ENCODE results near the gene BAAT.

The BAAT gene

GRCh38 chr9:101369884-101370531 lies 14.8 kb downstream of the BAAT start:
- FAIRE-seq (no peak), DNase-seq (ENCODE audit: insufficient read length, low spot score) (no peak)
- TF ChIP-seq POLR2A (IDR thresholded peaks at IDR 0.05; ENCODE audit: low read depth, low read length) (no peak), TAF1 (IDR thresholded peaks at IDR 0.05; ENCODE audit: low read depth, low read length) (no peak), POU2F2 (IDR thresholded peaks at IDR 0.05; ENCODE audit: low read depth, low read length) (no peak), PAX5 (IDR thresholded peaks at IDR 0.05; ENCODE audit: insufficient read depth, low read length, severe bottlenecking) (no peak), POLR2AphosphoS5 (IDR thresholded peaks at IDR 0.05; ENCODE audit: low read depth, low read length) (no peak), SPI1 (IDR thresholded peaks at IDR 0.05; ENCODE audit: low read depth, low read length) (no peak)

GRCh38 chr9:101369286-101369685 lies 15.5 kb downstream of the BAAT start:
- DNase-seq (ENCODE audit: insufficient read length, low spot score) (no peak), FAIRE-seq (no peak)
- TF ChIP-seq POU2F2 (IDR thresholded peaks at IDR 0.05; ENCODE audit: low read depth, low read length) (no peak), POLR2A (IDR thresholded peaks at IDR 0.05; ENCODE audit: low read depth, low read length) (no peak), SPI1 (IDR thresholded peaks at IDR 0.05; ENCODE audit: low read depth, low read length) (no peak), POLR2AphosphoS5 (IDR thresholded peaks at IDR 0.05; ENCODE audit: low read depth, low read length) (no peak), PAX5 (IDR thresholded peaks at IDR 0.05; ENCODE audit: insufficient read depth, low read length, severe bottlenecking) (no peak), TAF1 (IDR thresholded peaks at IDR 0.05; ENCODE audit: low read depth, low read length) (no peak)

GRCh38 chr9:101367323-101367722 lies 17.5 kb downstream of the BAAT start:
- FAIRE-seq: no peak
- TF ChIP-seq POU2F2 (IDR thresholded peaks at IDR 0.05; ENCODE audit: low read depth, low read length): no peak
- no peak for TF ChIP-seq TAF1 (IDR thresholded peaks at IDR 0.05; ENCODE audit: low read depth, low read length)
- TF ChIP-seq SPI1 (IDR thresholded peaks at IDR 0.05; ENCODE audit: low read depth, low read length): no peak
- no peak for TF ChIP-seq PAX5 (IDR thresholded peaks at IDR 0.05; ENCODE audit: insufficient read depth, low read length, severe bottlenecking)
- no peak for TF ChIP-seq POLR2A (IDR thresholded peaks at IDR 0.05; ENCODE audit: low read depth, low read length)
- no peak for TF ChIP-seq POLR2AphosphoS5 (IDR thresholded peaks at IDR 0.05; ENCODE audit: low read depth, low read length)
- no peak for DNase-seq (ENCODE audit: insufficient read length, low spot score)

GRCh38 chr9:101366038-101366756 lies 18.6 kb downstream of the BAAT start:
- TF ChIP-seq PAX5 (IDR thresholded peaks at IDR 0.05; ENCODE audit: insufficient read depth, low read length, severe bottlenecking) (no peak), TAF1 (IDR thresholded peaks at IDR 0.05; ENCODE audit: low read depth, low read length) (no peak), POU2F2 (IDR thresholded peaks at IDR 0.05; ENCODE audit: low read depth, low read length) (no peak), POLR2AphosphoS5 (IDR thresholded peaks at IDR 0.05; ENCODE audit: low read depth, low read length) (no peak), POLR2A (IDR thresholded peaks at IDR 0.05; ENCODE audit: low read depth, low read length) (no peak), SPI1 (IDR thresholded peaks at IDR 0.05; ENCODE audit: low read depth, low read length) (no peak)
- DNase-seq (ENCODE audit: insufficient read length, low spot score) (no peak), FAIRE-seq (no peak)

GRCh38 chr9:101365181-101365580 lies 19.6 kb downstream of the BAAT start:
- no peak for TF ChIP-seq PAX5 (IDR thresholded peaks at IDR 0.05; ENCODE audit: insufficient read depth, low read length, severe bottlenecking)
- no peak for TF ChIP-seq POLR2A (IDR thresholded peaks at IDR 0.05; ENCODE audit: low read depth, low read length)
- TF ChIP-seq TAF1 (IDR thresholded peaks at IDR 0.05; ENCODE audit: low read depth, low read length): no peak
- TF ChIP-seq SPI1 (IDR thresholded peaks at IDR 0.05; ENCODE audit: low read depth, low read length): no peak
- no peak for TF ChIP-seq POU2F2 (IDR thresholded peaks at IDR 0.05; ENCODE audit: low read depth, low read length)
- TF ChIP-seq POLR2AphosphoS5 (IDR thresholded peaks at IDR 0.05; ENCODE audit: low read depth, low read length): no peak
- DNase-seq (ENCODE audit: insufficient read length, low spot score) (no peak), FAIRE-seq (no peak)

- FAIRE-seq: no peak
- no peak for TF ChIP-seq SPI1 (IDR thresholded peaks at IDR 0.05; ENCODE audit: low read depth, low read length)
- TF ChIP-seq POLR2AphosphoS5 (IDR thresholded peaks at IDR 0.05; ENCODE audit: low read depth, low read length): no peak
- TF ChIP-seq POLR2A (IDR thresholded peaks at IDR 0.05; ENCODE audit: low read depth, low read length): no peak
- no peak for TF ChIP-seq TAF1 (IDR thresholded peaks at IDR 0.05; ENCODE audit: low read depth, low read length)
- TF ChIP-seq POU2F2 (IDR thresholded peaks at IDR 0.05; ENCODE audit: low read depth, low read length): no peak
- no peak for TF ChIP-seq PAX5 (IDR thresholded peaks at IDR 0.05; ENCODE audit: insufficient read depth, low read length, severe bottlenecking)
- DNase-seq (ENCODE audit: insufficient read length, low spot score): no peak
Measured at GRCh38 chr9:101362450-101362849, 22.4 kb downstream of the BAAT start.

GRCh38 chr9:101360647-101361046 lies 24.2 kb downstream of the BAAT start:
- FAIRE-seq (no peak), DNase-seq (ENCODE audit: insufficient read length, low spot score) (no peak)
- no peak for TF ChIP-seq POU2F2 (IDR thresholded peaks at IDR 0.05; ENCODE audit: low read depth, low read length)
- TF ChIP-seq POLR2A (IDR thresholded peaks at IDR 0.05; ENCODE audit: low read depth, low read length): no peak
- TF ChIP-seq SPI1 (IDR thresholded peaks at IDR 0.05; ENCODE audit: low read depth, low read length): no peak
- no peak for TF ChIP-seq POLR2AphosphoS5 (IDR thresholded peaks at IDR 0.05; ENCODE audit: low read depth, low read length)

GRCh38 chr9:101359679-101360078 lies 25.1 kb downstream of the BAAT start:
- FAIRE-seq (no peak), DNase-seq (ENCODE audit: insufficient read length, low spot score) (no peak)
- no peak for TF ChIP-seq SPI1 (IDR thresholded peaks at IDR 0.05; ENCODE audit: low read depth, low read length)
- no peak for TF ChIP-seq PAX5 (IDR thresholded peaks at IDR 0.05; ENCODE audit: insufficient read depth, low read length, severe bottlenecking)
- TF ChIP-seq TAF1 (IDR thresholded peaks at IDR 0.05; ENCODE audit: low read depth, low read length): no peak
- no peak for TF ChIP-seq POU2F2 (IDR thresholded peaks at IDR 0.05; ENCODE audit: low read depth, low read length)
- TF ChIP-seq POLR2AphosphoS5 (IDR thresholded peaks at IDR 0.05; ENCODE audit: low read depth, low read length): no peak
- no peak for TF ChIP-seq POLR2A (IDR thresholded peaks at IDR 0.05; ENCODE audit: low read depth, low read length)

- FAIRE-seq (no peak), DNase-seq (ENCODE audit: insufficient read length, low spot score) (no peak)
- TF ChIP-seq POLR2A (IDR thresholded peaks at IDR 0.05; ENCODE audit: low read depth, low read length) (no peak), TAF1 (IDR thresholded peaks at IDR 0.05; ENCODE audit: low read depth, low read length) (no peak), POLR2AphosphoS5 (IDR thresholded peaks at IDR 0.05; ENCODE audit: low read depth, low read length) (no peak), POU2F2 (IDR thresholded peaks at IDR 0.05; ENCODE audit: low read depth, low read length) (no peak), SPI1 (IDR thresholded peaks at IDR 0.05; ENCODE audit: low read depth, low read length) (no peak), PAX5 (IDR thresholded peaks at IDR 0.05; ENCODE audit: insufficient read depth, low read length, severe bottlenecking) (no peak)
Measured at GRCh38 chr9:101356619-101357018, 28.2 kb downstream of the BAAT start.
